Neural progenitor cell (in vitro differentiated cells): Measurements from ENCODE around the gene LRRTM4. TPM values are rescaled to one million over a fixed set of nuclear protein-coding genes. Genes with fewer than 3 reads are reported as not detected.

Source experiments
- DNase-seq: peaks from one replicate; pipeline ENCODE4 v3.0.0-alpha.2; 2016; ENCODE audit warnings: low spot score
- H2AFZ ChIP-seq: fragments of 200-600 bp; sonication (generic); replicated peaks from 2 replicates; pipeline ENCODE4 v1.6.1; 2016; ENCODE audit warnings: antibody characterized with exemption
- H3F3A ChIP-seq: fragments of 200-600 bp; sonication (generic); 2 replicates; pipeline ENCODE4 v1.6.1; 2016; ENCODE audit warnings: antibody characterized with exemption, low read depth
- H3K27ac ChIP-seq: fragments of 200-600 bp; sonication (generic); 2 replicates; pipeline ENCODE4 v1.5.1; 2016; ENCODE audit warnings: mild to moderate bottlenecking
- H3K27me3 ChIP-seq: fragments of 200-600 bp; sonication (generic); 2 replicates; pipeline ENCODE4 v1.6.1; 2016; ENCODE audit warnings: mild to moderate bottlenecking, moderate library complexity
- H3K36me3 ChIP-seq: fragments of 200-600 bp; sonication (generic); 2 replicates; pipeline ENCODE4 v1.5.1; 2016
- H3K4me1 ChIP-seq: fragments of 200-600 bp; sonication (generic); 2 replicates; pipeline ENCODE4 v1.6.1; 2016; ENCODE audit warnings: mixed run types
- H3K4me2 ChIP-seq: fragments of 200-600 bp; sonication (generic); 2 replicates; pipeline ENCODE4 v1.6.1; 2016
- H3K4me3 ChIP-seq: fragments of 200-600 bp; sonication (generic); 2 replicates; pipeline ENCODE4 v1.5.1; 2016
- H3K79me2 ChIP-seq: fragments of 200-600 bp; sonication (generic); 2 replicates; pipeline ENCODE4 v1.6.1; 2016; ENCODE audit warnings: low read depth
- H3K9ac ChIP-seq: fragments of 200-600 bp; sonication (generic); 2 replicates; pipeline ENCODE4 v1.6.1; 2016
- H3K9me3 ChIP-seq: fragments of 200-600 bp; sonication (generic); 2 replicates; pipeline ENCODE4 v1.5.1; 2016; ENCODE audit warnings: low read depth
- H4K20me1 ChIP-seq: fragments of 200-600 bp; sonication (generic); 2 replicates; pipeline ENCODE4 v1.6.1; 2016; ENCODE audit warnings: low read depth
- H3K27ac Mint-ChIP-seq: 3 replicates; pipeline ENCODE4 v1.8.0; 2021; ENCODE audit warnings: mixed read lengths
- H3K27me3 Mint-ChIP-seq: 2 replicates; pipeline ENCODE4 v1.8.0; 2022; ENCODE audit warnings: low read depth, mild to moderate bottlenecking, inconsistent platforms, moderate library complexity, mixed read lengths; ENCODE audit not compliant: insufficient read depth
- H3K36me3 Mint-ChIP-seq: 3 replicates; pipeline ENCODE4 v1.8.0; 2021; ENCODE audit warnings: mixed read lengths
- H3K4me1 Mint-ChIP-seq: 3 replicates; pipeline ENCODE4 v1.8.0; 2021; ENCODE audit warnings: mixed read lengths
- H3K4me3 Mint-ChIP-seq: 3 replicates; pipeline ENCODE4 v1.8.0; 2021; ENCODE audit warnings: mild to moderate bottlenecking, moderate library complexity, mixed read lengths
- H3K9me3 Mint-ChIP-seq: 3 replicates; pipeline ENCODE4 v1.8.0; 2020; ENCODE audit warnings: mixed read lengths
- CTCF ChIP-seq: fragments of 200-600 bp; sonication (generic); IDR thresholded peaks from 2 replicates; pipeline ENCODE4 v1.5.1; 2017; ENCODE audit warnings: antibody characterized with exemption, mild to moderate bottlenecking
- EZH2 ChIP-seq: fragments of 200-600 bp; sonication (generic); IDR thresholded peaks from 2 replicates; pipeline ENCODE4 v1.6.1; 2017; ENCODE audit warnings: antibody characterized with exemption, mild to moderate bottlenecking, moderate library complexity
- EZH2phosphoT487 ChIP-seq: fragments of 200-600 bp; sonication (generic); IDR thresholded peaks from 2 replicates; pipeline ENCODE4 v1.6.1; 2017; ENCODE audit warnings: antibody characterized with exemption
- total RNA-seq: library from RNA; depleted of rRNA; stranded (reverse); fragments of >200 nt; gene quantifications from 2 replicates; pipeline ENCODE4 v1.2.3, GENCODE V29; 2015; ENCODE audit warnings: low replicate concordance

LRRTM4 gene
- total RNA-seq, 1 donor from 2014 or later: 20.4 TPM

- DNase-seq: peak; percentile 26
- Mint-ChIP-seq H3K27ac (no peak overlapping the region), H3K36me3 (peaks cover 1% of the 10 kb centered on the region)
Observed at GRCh38 chr2:77104554-77104953, 417.6 kb downstream of the LRRTM4 start.

GRCh38 chr2:77102927-77103326 is 419.2 kb downstream of the LRRTM4 start:
- no peak overlapping the region for H3K9ac ChIP-seq
- peaks cover 11% of the 10 kb centered on the region for H3K4me1 Mint-ChIP-seq
- no peak overlapping the region for H3K4me2 ChIP-seq
- no peaks in the 10 kb centered on the region for H3K27me3 ChIP-seq
- H3K27ac Mint-ChIP-seq: no peak overlapping the region
- H3K36me3 ChIP-seq: no peaks in the 10 kb centered on the region
- H3K27ac ChIP-seq: no peak overlapping the region
- H4K20me1 ChIP-seq: no peaks in the 10 kb centered on the region
- no peak for DNase-seq
- no peaks in the 10 kb centered on the region for H3K9me3 ChIP-seq
- no peaks in the 10 kb centered on the region for H3K79me2 ChIP-seq
- H3K4me1 ChIP-seq: no peaks in the 10 kb centered on the region
- no peak overlapping the region for H3K4me3 Mint-ChIP-seq
- H2AFZ ChIP-seq: no peak overlapping the region
- TF ChIP-seq CTCF (no peak), EZH2 (no peak), EZH2phosphoT487 (no peak)
- H3K9me3 Mint-ChIP-seq: peaks cover 2% of the 10 kb centered on the region
- peaks cover 1% of the 10 kb centered on the region for H3K36me3 Mint-ChIP-seq
- H3K27me3 Mint-ChIP-seq: peaks cover 3% of the 10 kb centered on the region
- no peaks in the 10 kb centered on the region for H3F3A ChIP-seq
- no peak overlapping the region for H3K4me3 ChIP-seq

More at GRCh38 chr2:77104554-77104953, 417.6 kb downstream of the LRRTM4 start:
- peaks cover 3% of the 10 kb centered on the region for H3K27me3 Mint-ChIP-seq
- Histone ChIP-seq H3K4me2 (no peak overlapping the region), H3K4me3 (no peak overlapping the region), H3F3A (no peaks in the 10 kb centered on the region), H4K20me1 (no peaks in the 10 kb centered on the region), H3K9ac (no peak overlapping the region), H3K79me2 (no peaks in the 10 kb centered on the region), H3K27ac (no peak overlapping the region), H3K27me3 (no peaks in the 10 kb centered on the region), H3K4me1 (no peaks in the 10 kb centered on the region), H2AFZ (no peak overlapping the region), H3K36me3 (no peaks in the 10 kb centered on the region), H3K9me3 (no peaks in the 10 kb centered on the region)
- no peak for TF ChIP-seq CTCF
- TF ChIP-seq EZH2phosphoT487: no peak
- no peak for TF ChIP-seq EZH2
- peaks cover 3% of the 10 kb centered on the region for H3K9me3 Mint-ChIP-seq
- H3K4me3 Mint-ChIP-seq: no peak overlapping the region
- peaks cover 11% of the 10 kb centered on the region for H3K4me1 Mint-ChIP-seq

- H3K4me3 ChIP-seq: no peak overlapping the region
- no peaks in the 10 kb centered on the region for H3F3A ChIP-seq
- no peak overlapping the region for H2AFZ ChIP-seq
- Mint-ChIP-seq H3K9me3 (no peaks in the 10 kb centered on the region), H3K27ac (no peak overlapping the region), H3K4me1 (peaks cover 11% of the 10 kb centered on the region), H3K36me3 (peaks cover 1% of the 10 kb centered on the region), H3K4me3 (no peak overlapping the region), H3K27me3 (peaks cover 3% of the 10 kb centered on the region)
- no peaks in the 10 kb centered on the region for H3K9me3 ChIP-seq
- no peak overlapping the region for H3K9ac ChIP-seq
- no peak overlapping the region for H3K27ac ChIP-seq
- H3K36me3 ChIP-seq: no peaks in the 10 kb centered on the region
- no peaks in the 10 kb centered on the region for H4K20me1 ChIP-seq
- no peak overlapping the region for H3K4me2 ChIP-seq
- TF ChIP-seq EZH2phosphoT487 (no peak), CTCF (no peak), EZH2 (no peak)
- no peaks in the 10 kb centered on the region for H3K27me3 ChIP-seq
- no peaks in the 10 kb centered on the region for H3K4me1 ChIP-seq
- DNase-seq: no peak
- no peaks in the 10 kb centered on the region for H3K79me2 ChIP-seq
Observed at GRCh38 chr2:77101796-77102452, 420.3 kb downstream of the LRRTM4 start.
